GM12873 (cell line): ENCODE measurements around the gene PDCD7.
A peak's percentile ranks its signal among the peaks of the same experiment; 100 is the strongest.

Experiments used
- CTCF ChIP-seq: IDR thresholded peaks from 2 replicates; pipeline ENCODE4 v1.5.1; 2012; ENCODE audit warnings: low read depth, mild to moderate bottlenecking, moderate library complexity, low read length, control low read depth; ENCODE audit not compliant: insufficient read depth; ENCODE audit errors: missing control alignments

Gene PDCD7

GRCh38 chr15:65106011-65106590 is 27.5 kb downstream of the PDCD7 start:
- no peak for TF ChIP-seq CTCF

DNA sequence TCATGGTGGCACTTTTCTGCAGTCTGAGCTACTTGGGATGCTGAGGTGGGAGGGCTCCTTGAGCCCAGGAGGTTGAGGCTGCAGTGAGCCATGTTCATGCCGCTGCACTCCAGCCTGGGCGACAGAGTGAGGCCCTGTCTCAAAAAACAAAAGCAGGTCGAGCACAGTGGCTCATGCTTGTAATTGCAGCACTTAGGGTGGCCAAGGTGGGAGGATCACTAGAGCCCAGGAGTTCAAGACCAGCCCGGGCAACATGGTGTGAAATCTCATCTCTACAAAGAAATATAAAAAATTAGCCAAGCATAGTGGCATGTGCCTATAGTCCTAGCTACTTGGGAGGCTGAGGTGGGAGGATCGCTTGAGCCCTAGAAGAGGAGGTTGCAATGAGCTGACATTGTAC is 28.6 kb downstream of the PDCD7 start:
- no peak for TF ChIP-seq CTCF

GRCh38 chr15:65102912-65103311 is 30.7 kb downstream of the PDCD7 start:
- no peak for TF ChIP-seq CTCF

GRCh38 chr15:65101891-65102708 is 31.5 kb downstream of the PDCD7 start:
- no peak for TF ChIP-seq CTCF

DNA sequence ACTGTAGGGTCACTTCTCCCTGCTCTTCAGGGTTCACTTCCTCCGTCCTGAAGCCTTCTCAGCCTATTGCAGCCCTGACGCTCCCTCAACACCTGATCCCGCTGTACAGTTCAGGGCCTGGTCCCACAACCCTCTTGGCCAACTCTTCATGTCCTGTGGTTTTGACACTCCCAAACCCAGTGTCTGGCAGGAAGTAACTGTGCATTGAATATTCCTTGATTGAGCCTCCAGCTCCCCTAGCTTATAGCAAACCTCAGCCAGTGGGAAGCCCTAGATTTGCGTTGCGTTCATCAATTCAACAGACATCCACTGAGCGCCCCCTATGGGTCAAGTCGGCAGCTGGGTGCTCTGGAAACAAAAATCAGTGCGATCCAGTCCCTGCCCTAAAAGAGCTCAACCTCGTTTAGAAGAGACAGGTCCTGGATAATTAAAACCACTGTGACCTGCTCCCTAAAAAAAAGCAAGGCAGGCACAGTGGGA is 32.2 kb downstream of the PDCD7 start:
- TF ChIP-seq CTCF, result peak; percentile 86

- no peak for TF ChIP-seq CTCF
Observed at GRCh38 chr15:65100442-65100841, 33.2 kb downstream of the PDCD7 start.

- no peak for TF ChIP-seq CTCF
Observed at GRCh38 chr15:65099336-65099735, 34.3 kb downstream of the PDCD7 start.
